Endometrial microvascular endothelial cells (primary cell): ENCODE results near the gene KRTAP10-8. TPM values are rescaled to one million over a fixed set of nuclear protein-coding genes. Genes with fewer than 3 reads are reported as not detected.
"Not testable (repeated sequence)": the region's sequence is repeated elsewhere in the genome, so short reads cannot be mapped to it uniquely, and the experiment has no call there.

Experiments
- in situ Hi-C: cut with HindIII; loops from 2 replicates; pipeline ENCODE4 v1.10.0; 2017; ENCODE audit warnings: low sequenced_read_pairs, low pct_unique_long_range_greater_than_20kb; ENCODE audit errors: inconsistent ontology term
- total RNA-seq: library from RNA; depleted of rRNA; stranded (reverse); fragments of >200 nt; gene quantifications from one replicate; pipeline ENCODE4 v1.2.3, GENCODE V29; 2015; ENCODE audit errors: inconsistent ontology term

KRTAP10-8 gene
- total RNA-seq, 1 donor from 2014 or later: not detected

DNA sequence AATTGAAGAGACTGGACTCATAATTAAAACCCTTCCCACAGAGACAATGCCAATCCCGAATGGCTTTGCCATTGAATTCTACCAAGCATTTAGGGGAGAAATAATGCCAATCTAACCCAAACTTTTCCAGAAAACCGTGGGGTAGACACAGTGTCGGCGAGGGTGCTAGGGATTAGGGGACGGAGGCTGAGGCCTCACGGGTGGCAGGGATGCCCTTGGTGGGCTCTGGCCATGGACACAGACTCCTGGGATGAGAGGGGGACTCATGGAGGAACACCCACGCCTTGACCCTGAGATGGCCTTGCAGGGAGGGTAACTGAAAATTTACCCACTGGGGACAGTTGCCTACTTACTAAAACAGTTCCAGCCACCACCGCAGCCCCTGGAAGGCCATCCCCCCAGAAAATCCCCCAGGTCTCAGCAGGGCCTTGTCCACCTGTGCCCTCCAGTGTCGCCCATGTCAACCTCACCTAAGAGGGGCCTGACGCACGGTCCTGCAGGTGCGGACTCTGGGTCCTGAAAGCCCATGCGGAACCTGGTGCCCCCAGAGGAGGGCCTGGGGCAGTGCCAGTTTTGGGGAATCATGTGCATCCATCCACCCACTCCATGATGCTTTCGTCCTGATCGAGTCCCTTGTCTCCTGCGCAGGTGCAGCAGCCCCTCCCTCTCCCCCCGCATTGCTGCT, 33.4 kb upstream of the KRTAP10-8 start:
- in situ Hi-C loops: no loop called here

GRCh38 chr21:44579056-44579832, 32.6 kb upstream of the KRTAP10-8 start:
- in situ Hi-C loops: no loop called here

DNA sequence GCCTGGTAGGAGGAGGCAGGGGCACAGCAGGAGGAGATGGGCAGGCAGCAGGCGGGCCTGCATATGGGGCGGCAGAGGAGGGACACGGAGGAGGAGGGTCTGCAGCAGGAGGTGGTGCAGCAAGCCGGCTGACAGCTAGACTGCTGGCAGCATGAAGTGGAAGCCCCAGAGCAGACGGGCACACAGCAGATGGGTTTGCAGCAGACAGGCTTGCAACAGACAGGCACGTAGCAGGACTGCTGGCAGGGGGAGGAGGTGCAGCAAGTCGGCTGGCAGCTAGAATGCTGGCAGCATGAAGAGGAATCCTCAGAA, 32.1 kb upstream of the KRTAP10-8 start:
- in situ Hi-C loops: no loop called here

DNA sequence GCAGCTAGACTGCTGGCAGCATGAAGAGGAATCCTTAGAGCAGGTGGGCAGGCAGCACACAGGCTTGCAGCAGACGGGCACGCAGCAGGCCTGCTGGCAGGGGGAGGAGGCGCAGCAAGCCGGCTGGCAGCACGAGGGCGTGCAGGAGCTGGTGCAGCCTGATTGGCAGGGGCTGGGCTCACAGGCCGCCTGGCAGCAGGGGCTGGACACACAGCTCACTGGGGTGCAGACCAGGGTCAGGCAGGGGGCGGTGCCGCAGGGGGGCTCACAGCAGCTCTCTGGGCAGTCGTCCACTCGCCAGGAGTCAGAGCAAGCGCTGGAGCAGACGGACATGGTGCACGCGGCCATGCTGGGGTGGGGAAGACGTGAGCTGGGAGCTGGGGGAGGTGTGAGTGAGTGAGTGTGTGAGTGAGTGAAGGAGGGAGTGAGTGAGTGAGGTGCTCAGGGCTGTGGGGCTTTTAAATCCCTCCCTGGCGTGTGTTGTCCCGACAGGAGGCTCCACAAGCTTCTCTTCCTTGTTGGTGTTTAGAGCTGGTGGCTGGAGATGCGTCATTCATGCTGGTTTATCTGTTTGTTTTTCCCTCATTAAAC, 31.6 kb upstream of the KRTAP10-8 start, which contains the start of gene KRTAP10-5:
TSS of gene KRTAP10-5 (minus strand) at position 374 of the 591 bp plus-strand sequence. CDS start at position 348, 26 bp downstream.
- in situ Hi-C loops: not testable (repeated sequence)

DNA sequence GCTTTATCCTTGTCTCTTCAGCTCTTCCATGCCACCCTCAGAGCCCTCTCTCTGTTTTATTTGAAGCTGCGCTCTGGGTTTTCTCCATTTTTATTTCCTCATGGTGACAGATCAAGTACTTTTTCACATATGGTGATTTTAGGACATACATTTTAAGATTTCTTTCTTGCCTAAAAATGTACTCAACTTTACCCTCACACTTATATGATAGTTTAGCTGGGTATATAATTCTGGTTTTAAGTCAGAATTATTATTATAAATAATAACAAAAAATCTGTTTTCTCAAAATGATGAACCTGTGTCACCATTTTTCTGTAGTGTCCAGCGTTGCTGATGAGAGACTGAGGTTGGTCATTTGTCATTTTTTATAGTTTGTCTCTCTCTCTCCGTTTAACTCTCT, 30.7 kb upstream of the KRTAP10-8 start:
- in situ Hi-C loops: no loop called here

GRCh38 chr21:44582055-44582454, 29.8 kb upstream of the KRTAP10-8 start:
- in situ Hi-C loops: no loop called here

- in situ Hi-C loops: no loop called here
Measured at GRCh38 chr21:44583089-44583799, 28.6 kb upstream of the KRTAP10-8 start.

DNA sequence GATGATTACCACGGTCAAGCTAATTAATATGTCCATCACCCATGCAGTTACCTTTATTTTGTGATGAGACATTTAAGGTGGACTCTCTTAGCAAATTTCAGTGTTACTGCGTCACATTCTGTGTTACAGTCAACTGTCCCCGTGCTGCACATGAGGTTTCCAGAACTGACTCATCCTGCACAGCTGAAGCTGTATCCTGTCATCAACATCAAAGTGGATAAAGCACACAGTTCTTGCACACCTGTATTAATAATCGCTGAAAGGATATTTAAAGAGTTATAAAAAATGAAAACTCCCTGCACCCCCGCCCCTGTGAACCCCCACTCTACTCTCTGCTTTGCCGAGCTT, 28.1 kb upstream of the KRTAP10-8 start:
- in situ Hi-C loops: no loop called here

DNA sequence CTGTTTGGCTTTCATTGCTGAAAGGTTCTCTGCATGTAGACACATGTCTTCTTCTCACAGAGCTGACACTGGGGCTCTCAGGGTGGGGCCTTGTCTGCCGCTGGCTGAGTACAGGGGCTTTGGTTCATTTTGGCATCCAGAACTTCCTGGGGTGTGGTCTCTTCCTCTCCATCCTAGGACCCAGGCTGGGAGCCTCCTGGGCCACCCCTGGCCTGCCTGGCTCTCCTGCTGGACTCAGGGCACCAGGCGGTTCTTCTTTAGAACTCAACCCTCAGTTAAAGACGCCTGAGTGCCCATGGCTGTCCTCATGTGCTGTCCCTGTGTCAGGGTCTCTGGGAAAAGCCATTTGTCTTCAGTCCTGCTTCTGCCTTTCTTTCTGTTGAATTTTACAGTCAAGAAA, 26.0 kb upstream of the KRTAP10-8 start:
- in situ Hi-C loops: no loop called here

GRCh38 chr21:44589094-44589493, 22.8 kb upstream of the KRTAP10-8 start:
- in situ Hi-C loops: no loop called here

- in situ Hi-C loops: no loop called here
Measured at GRCh38 chr21:44589586-44590305, 22.1 kb upstream of the KRTAP10-8 start.

GRCh38 chr21:44590311-44590721, 21.6 kb upstream of the KRTAP10-8 start:
- in situ Hi-C loops: no loop called here

GRCh38 chr21:44590897-44591800, 20.7 kb upstream of the KRTAP10-8 start:
- in situ Hi-C loops: not testable (repeated sequence)

- in situ Hi-C loops: not testable (repeated sequence)
Measured at GRCh38 chr21:44591801-44592130, 20.1 kb upstream of the KRTAP10-8 start.

DNA sequence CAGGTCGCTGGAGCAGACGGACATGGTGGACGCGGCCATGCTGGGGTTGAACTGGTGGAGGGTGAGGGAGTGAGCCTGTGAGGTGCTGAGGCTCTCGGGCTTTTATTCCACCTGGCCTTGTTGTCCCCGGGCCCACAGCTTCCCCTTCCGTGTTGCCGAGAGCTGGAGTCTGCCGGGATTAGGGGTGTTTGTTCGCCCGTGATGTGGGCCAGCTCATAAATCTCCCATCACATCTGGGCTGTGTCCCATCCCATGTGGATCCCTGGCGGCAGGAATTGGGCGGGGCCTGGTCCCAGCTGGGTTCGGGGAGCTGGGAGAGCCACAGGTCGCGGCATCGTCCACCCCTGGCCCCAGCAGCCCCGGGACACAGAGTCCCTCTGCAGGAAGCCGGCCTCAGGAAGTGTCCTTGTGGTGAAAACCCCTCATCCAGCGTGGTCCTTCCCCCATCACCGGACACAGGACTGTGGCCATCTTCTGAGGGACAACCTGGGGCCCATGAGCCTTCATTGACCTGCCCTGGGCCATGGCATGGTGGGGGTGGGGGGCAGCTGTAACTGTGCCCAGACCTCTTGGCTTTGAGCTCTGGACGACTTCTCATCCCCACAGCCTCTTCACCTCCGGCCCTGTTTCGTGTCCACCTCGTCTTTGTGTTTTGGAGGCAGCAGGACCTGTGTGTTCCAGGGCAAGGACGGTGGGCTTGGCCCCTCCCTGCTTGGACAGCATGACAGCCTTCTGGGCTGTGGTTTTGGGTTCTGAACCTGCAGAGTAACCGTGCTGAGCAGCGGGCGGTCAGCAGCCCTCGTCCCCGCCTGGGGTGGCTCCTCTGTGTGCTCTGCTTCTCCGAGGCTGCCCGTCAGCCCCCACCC, 19.2 kb upstream of the KRTAP10-8 start, which contains the start of gene KRTAP10-6:
TSS of gene KRTAP10-6 (minus strand) at position 60 of the 866 bp plus-strand sequence. CDS start at position 39, 21 bp downstream.
- in situ Hi-C loops: no loop called here

DNA sequence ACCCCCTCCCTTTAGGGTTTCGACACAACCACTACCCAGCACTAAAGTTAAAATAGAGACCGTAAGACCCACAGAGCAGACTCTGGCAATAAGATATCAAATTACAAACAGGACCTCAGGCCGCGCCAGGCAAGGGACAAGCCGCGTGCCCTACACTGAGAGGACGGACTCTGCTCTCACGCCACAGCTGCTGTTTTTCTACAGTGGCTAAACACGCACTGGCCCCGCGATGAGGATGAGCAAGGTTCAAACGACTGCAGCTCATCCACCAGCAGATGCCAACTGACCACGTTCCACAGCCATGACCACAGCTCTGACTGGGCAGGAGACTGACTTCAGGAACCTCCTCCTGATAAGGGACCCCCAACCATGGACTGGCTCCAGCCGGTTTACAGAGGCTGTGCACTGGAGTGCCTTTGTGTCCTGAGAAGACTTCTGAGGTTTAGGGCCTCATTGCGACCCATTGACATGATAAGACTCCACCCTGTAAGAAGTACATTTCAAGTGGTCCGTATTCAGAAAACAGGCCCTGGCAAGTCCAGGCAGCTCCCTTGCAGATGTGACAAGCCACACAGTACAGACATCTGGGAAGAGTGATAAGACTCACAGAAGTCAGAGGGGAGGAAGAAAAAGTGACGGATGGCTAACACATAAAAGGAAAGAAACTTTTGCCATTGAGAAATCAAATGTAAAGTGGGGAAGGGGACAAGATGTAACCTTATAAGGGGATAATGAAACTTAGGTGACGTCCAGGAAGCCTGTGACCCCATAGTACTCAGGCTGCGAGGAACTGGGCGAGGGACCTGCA, 18.1 kb upstream of the KRTAP10-8 start:
- in situ Hi-C loops: no loop called here
